ENCODE data around the gene CTNNA2.

CTNNA2 gene

GRCh38 chr2:80519699-80520291, 1006.9 kb downstream of the CTNNA2 start:
- TF ChIP-seq POLR2AphosphoS5 (IDR thresholded peaks at IDR 0.05; ENCODE audit: low read depth, low read length) (no peak), SIN3A (IDR thresholded peaks at IDR 0.05; ENCODE audit: borderline replicate concordance, insufficient read depth, low read length) (no peak), REST (IDR thresholded peaks at IDR 0.05; ENCODE audit: insufficient read depth in 1 of 2, low read depth in 2 of 2, low read length in 2 of 2) (no peak), FOXP2 (optimal IDR thresholded peaks at IDR 0.05; ENCODE audit: borderline replicate concordance, extremely low read depth, extremely low read length, insufficient read depth) (no peak), TAF1 (IDR thresholded peaks at IDR 0.05; ENCODE audit: borderline replicate concordance, insufficient read depth, low read length) (no peak)

- no peak for TF ChIP-seq REST (IDR thresholded peaks at IDR 0.05; ENCODE audit: insufficient read depth in 1 of 2, low read depth in 2 of 2, low read length in 2 of 2)
- no peak for TF ChIP-seq POLR2AphosphoS5 (IDR thresholded peaks at IDR 0.05; ENCODE audit: low read depth, low read length)
- no peak for TF ChIP-seq FOXP2 (optimal IDR thresholded peaks at IDR 0.05; ENCODE audit: borderline replicate concordance, extremely low read depth, extremely low read length, insufficient read depth)
- TF ChIP-seq TAF1 (IDR thresholded peaks at IDR 0.05; ENCODE audit: borderline replicate concordance, insufficient read depth, low read length): no peak
- TF ChIP-seq SIN3A (IDR thresholded peaks at IDR 0.05; ENCODE audit: borderline replicate concordance, insufficient read depth, low read length): no peak
Measured at GRCh38 chr2:80525152-80525551, 1012.3 kb downstream of the CTNNA2 start.

- TF ChIP-seq SIN3A (IDR thresholded peaks at IDR 0.05; ENCODE audit: borderline replicate concordance, insufficient read depth, low read length): no peak
- TF ChIP-seq FOXP2 (optimal IDR thresholded peaks at IDR 0.05; ENCODE audit: borderline replicate concordance, extremely low read depth, extremely low read length, insufficient read depth): no peak
- TF ChIP-seq TAF1 (IDR thresholded peaks at IDR 0.05; ENCODE audit: borderline replicate concordance, insufficient read depth, low read length): no peak
- TF ChIP-seq POLR2AphosphoS5 (IDR thresholded peaks at IDR 0.05; ENCODE audit: low read depth, low read length): no peak
- no peak for TF ChIP-seq REST (IDR thresholded peaks at IDR 0.05; ENCODE audit: insufficient read depth in 1 of 2, low read depth in 2 of 2, low read length in 2 of 2)
Measured at GRCh38 chr2:80527119-80527518, 1014.3 kb downstream of the CTNNA2 start.

GRCh38 chr2:80529466-80530165, 1016.8 kb downstream of the CTNNA2 start:
- TF ChIP-seq SIN3A (IDR thresholded peaks at IDR 0.05; ENCODE audit: borderline replicate concordance, insufficient read depth, low read length) (no peak), FOXP2 (optimal IDR thresholded peaks at IDR 0.05; ENCODE audit: borderline replicate concordance, extremely low read depth, extremely low read length, insufficient read depth) (no peak), POLR2AphosphoS5 (IDR thresholded peaks at IDR 0.05; ENCODE audit: low read depth, low read length) (no peak), TAF1 (IDR thresholded peaks at IDR 0.05; ENCODE audit: borderline replicate concordance, insufficient read depth, low read length) (no peak), REST (IDR thresholded peaks at IDR 0.05; ENCODE audit: insufficient read depth in 1 of 2, low read depth in 2 of 2, low read length in 2 of 2) (no peak)
